Activated CD8-positive, alpha-beta memory T cell treated with anti-CD3 and anti-CD28 coated beads, Interleukin-2, amount 50 U/mL, for 24 hours (primary cell): ENCODE measurements around the gene SMYD5.
"Not testable (repeated sequence)": the region's sequence is repeated elsewhere in the genome, so short reads cannot be mapped to it uniquely, and the experiment has no call there.

Experiments used
- DNase-seq: peaks from one replicate; pipeline ENCODE4 v3.0.0-alpha.2; 2020; ENCODE audit errors: extremely low read depth

Gene SMYD5

DNA sequence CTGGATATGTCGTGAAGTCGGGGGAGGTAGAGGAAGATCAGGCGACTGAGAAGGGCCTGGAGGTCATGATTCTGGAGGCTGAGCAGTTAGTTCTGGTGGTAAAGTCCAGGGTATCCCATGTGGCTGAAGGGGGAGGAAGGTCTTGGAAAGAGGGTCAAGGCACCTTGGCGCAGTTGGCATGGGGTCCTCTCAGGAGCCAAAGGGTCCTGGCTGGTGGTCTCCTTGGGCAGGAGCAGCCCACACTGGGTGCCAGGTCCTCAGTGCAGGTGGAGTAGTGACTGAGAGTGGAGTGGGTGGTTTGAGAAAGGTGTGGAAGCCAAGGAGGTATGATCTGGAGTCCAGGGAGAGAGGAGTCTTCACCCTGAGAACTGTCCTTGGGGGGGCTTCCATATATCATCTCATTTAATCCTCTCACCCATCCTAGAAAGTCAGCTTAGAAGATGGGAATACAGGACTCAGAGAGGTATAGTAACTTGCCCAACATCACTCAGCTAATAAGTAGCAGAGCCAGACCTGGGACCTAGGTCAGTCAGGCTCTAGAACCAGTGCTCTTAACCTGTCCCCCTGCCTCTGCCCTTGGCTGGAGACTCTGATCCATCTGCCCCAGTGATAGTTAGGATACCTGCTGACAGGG lies 45.8 kb downstream of the SMYD5 start:
- DNase-seq, result no peak

DNA sequence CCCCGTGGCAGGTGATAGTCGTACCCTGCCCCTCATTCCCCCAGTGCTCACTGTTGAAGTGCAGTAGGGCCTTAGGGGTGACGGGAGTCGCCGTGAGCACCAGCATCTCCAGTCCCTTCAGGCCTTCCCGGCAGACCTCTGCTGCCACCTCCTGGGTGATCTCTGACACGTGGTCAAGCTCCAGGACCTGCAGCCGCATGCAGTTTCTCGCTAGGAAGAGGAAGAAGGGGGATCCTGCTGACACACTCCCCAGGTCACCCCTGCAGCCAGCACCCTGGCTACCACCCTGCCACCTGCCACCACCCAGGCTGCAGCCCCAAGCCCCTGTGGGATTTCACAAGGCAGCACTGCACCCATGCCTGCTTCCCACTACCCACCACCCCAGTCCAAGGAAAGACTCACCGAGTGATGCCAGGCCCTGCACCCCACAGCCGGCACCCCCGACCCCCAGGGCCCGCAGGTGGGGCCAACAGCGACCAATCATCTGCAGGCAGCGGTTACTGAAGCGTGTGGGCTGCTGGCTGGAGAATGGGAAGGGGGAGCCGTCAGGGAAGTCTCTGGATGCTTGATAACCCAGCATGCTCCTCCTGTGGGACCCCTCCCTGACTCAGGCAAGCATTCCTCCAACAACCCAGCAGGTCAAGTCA lies 46.4 kb downstream of the SMYD5 start:
- DNase-seq, result no peak

DNA sequence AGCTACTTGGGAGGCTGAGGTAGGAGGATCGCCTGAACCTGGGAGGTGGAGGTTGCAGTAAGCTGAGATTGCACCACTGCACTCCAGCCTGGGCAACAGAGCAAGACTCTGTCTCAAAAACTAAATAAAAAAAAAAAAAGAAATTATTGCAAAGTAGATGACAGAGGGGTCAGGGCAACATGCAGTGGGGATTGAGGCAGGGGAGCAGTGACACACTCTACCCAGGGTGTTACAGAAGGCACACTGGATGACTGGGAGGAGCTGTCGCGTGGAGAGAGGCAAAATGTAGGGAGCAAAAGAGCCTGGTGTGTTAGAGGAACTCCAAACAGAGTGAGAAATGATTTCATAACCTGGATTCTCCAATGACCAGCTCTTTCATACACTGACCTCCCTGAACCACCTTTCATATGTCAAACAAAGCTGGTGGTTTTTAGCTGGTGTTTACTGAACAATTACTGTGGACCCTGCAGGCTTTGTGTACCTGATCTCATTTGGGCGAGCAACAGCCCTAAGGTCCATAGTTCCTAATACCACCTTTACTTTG lies 48.1 kb downstream of the SMYD5 start:
- no peak for DNase-seq

DNA sequence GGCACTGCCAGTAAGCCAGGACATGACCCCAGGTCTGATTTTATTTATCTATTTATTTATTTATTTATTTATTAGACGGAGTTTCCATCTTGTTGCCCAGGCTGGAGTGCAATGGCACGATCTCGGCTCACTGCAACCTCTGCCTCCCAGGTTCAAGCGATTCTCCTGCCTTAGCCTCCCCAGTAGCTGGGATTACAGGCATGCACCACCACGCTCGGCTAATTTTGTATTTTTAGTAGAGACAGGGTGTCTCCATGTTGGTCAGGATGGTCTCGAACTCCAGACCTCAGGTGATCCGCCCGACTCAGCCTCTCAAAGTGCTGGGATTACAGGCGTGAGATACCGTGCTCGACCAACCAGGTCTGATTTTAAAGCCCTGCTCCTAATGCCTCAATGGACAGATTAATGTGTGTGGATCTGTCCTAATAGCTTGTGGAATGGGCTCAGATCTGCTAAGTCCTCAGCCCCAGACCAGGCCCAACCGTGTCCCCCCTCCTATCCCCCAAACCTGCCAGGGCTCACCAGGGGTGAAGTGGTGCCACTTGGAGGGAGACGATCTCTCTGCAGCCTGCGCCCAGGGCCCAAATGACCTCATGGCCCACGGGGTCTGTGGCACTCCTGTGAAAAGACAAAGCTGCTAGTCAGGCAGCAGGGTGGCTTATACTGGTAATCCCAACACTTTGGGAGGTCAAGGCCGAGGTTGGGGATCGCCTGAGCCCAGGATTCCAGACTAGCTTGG lies 48.8 kb downstream of the SMYD5 start:
- DNase-seq, result not testable (repeated sequence)

- DNase-seq, result no peak
Measured at GRCh38 chr2:73263540-73264331, 49.7 kb downstream of the SMYD5 start.

- DNase-seq, result no peak
Measured at GRCh38 chr2:73264332-73264606, 50.2 kb downstream of the SMYD5 start.

DNA sequence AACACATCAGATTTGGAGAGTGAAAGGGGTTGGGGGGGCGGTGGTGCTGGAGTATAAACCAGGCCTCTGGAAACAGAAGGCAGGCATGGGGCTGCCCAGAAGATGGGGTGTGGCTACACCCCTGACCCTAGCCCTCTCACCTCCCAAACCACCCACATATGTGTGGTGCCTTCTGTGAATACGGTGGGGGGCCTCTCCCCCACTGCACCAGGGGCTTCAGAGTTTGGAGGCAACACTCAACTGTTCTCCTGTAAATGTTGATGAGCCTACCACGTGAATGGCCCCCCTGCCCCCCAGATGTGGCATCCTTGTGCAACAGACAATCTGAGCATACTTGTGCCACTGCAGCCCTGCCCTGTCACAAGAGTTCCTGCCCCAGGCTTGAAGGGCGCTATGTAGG lies 50.7 kb downstream of the SMYD5 start:
- DNase-seq, result no peak

- no peak for DNase-seq
Measured at GRCh38 chr2:73265298-73266060, 51.4 kb downstream of the SMYD5 start.

DNA sequence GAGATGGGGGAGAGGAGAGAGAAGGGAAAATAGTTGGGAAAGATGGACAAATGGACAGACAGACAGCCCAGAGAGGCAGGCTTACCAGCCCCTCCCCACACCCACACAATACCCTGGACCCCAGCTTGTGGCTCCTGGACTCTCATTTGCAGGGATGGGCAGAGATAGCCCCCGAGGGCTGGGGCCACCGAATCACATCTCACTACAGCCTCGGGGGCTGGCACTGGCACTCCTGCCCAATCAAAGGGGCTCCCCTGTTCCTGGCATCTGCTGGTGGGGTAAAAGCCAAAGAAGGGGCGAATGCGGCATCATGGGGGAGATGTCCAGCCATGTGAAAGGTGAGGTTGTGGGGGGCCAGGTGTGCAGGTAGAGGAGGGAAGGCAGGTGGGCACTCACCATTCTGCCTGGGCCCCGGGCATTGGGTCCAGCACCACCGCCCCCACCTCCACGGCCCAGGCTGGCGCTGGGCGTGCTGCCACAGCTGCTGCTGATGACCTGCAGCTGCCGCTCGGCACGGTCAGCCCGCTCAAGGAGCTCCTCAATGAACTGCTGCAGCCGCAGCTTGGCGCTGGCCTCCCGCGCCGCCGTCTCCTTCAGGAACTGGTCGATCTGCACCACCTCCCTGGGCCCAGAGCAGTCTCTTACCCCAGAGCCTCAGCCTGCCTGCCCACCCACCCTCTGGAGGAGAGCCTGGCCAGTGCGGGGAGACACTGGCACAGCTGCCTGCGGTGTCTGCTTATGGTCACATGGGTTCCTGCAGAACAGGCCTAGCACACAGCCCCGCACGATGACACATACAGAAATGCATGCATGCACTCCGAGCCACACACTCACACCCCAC lies 52.2 kb downstream of the SMYD5 start:
- no peak for DNase-seq

GRCh38 chr2:73267008-73267407 lies 53.0 kb downstream of the SMYD5 start:
- no peak for DNase-seq

DNA sequence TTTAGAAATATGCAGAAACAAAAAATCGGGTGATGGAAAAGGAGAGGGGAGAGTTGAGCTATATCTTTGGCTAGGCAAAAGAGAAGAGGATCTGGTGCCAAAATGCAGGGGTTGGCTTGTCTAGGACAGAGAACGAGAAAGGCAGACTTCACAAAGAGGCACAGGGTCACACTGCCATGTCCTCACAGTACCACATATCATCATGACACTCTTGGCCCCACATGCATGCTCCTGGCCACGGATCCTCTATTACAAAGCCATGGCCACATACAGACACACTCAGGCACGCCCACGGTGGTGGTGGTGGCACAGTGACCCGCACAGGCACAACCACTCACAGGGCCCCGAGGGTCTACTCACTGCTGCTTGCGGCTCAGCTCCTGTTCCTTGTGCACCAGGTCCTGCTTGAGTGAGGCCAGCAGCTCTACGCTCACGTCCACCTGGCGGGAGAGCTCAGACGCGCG lies 54.4 kb downstream of the SMYD5 start:
- DNase-seq, result no peak

- DNase-seq, result no peak
Measured at GRCh38 chr2:73268830-73269685, 55.0 kb downstream of the SMYD5 start.

GRCh38 chr2:73269686-73270465 lies 55.8 kb downstream of the SMYD5 start:
- no peak for DNase-seq

DNA sequence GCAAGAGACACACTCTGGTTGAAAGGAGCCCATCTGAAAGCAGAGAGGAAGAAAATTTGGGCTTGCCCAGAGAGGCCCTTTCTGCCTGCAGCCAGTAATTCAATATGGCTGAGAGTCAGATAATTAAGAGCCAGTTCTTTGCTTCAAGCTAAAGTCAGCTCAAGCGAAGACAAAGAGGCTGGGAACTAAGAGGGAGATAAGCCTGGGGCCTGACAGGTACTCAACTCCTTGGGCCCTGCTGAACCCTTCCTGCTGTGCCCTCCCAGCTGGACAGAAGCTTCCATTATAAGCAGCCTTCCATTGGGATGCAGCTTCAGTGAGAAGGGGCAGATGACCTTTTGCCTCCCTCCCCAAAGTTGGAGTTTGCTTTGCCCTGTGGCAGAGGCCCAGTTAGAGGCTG lies 58.2 kb downstream of the SMYD5 start:
- no peak for DNase-seq
